Measurements from ENCODE around the gene VPS4B.

Gene VPS4B

DNA sequence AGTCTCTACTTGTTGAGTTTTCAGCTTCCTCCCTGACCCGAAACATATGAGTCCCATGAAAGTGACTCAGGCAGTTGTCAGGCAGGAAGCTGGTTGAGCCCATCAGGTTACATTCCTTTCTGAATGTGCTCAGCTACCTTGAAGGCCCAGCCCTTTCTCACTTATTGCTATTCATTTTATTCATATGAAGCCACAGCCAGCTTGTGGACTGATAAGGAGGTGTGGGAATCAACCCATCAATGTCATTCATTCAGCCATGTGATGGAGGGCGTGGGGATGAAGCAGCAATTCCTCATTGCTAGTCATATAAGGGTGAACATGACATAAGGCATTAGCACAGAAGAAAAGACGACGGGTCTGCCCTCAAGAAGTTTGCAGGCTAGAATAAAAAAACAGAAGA is 5.3 kb upstream of the VPS4B start:
- DNase-seq, result peak; percentile 90

DNA sequence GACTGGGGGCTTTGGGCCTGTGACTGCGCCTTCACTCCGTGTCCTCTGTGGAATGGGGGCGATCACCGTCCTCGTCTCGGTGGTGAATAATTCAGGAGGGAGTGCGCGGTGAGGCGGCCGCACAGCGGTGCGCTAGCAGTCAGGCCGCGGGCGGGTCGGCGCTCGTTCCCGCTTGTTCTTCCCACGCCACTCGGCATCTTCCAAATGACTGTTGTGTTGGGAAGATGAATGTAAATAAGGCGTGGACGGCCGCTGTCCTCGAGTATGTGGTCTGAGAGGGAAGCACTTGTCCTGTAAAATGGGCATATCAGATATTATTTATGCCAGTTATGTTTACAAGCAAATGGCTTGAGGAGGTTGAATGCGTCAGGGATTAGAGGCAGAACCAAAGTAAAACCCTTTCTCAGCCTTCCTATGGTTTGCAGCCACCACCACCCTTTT is 608 bp upstream of the VPS4B start:
- DNase-seq, result no peak

DNA sequence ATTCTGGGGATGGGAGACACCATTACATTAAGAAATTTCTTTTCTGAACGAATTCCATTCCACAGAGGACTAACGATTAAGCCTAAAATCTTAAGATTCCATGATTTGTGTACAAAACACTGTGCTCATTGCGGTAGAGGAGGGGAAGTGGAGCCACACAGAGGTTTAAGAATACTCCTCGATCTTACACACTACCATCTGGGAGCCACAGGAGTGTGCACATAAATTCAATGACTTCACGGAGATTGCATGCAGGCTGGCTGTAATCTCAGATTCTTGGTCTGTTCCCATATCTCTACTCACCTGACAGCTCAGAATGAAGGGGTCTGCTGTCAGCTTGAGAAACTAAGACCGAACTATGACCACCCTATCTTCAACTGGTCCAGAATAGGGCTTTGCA is 762 bp downstream of the VPS4B start:
- no peak for DNase-seq

DNA sequence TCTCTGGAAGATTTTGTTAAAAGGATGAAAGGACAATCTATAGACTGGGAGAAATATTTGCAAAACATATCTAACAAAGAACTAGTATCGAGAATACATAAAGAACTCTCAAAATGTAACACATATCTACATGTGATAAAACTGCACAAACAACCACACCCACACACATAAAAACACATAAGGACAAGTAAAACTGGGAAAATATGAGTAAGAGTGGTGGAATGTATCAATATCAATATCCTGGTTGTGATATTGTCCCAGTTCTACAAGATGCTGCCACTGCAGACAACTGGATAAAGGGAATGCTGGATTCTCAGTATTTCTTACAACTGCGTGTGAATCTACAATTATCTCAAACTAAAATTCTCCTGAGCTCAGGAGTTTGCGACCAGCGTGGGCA is 9.3 kb downstream of the VPS4B start:
- no peak for DNase-seq

DNA sequence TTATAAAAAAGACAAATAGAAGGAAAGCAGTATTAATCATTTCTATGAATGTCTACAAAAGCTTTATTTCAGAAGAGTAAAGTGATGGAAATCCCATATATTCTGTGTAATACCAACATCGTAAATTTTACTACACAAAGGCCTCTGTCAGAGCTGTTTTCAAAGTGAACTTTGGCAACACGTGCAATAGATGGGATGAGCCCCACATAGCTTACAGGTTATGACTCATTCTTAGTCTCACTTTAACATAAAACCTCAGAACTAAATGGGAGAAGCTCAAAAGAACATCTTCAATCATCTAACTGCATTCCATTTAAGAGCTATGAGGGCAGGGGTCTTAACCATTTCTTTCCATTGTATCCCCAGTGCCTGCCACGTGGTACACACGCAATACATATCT is 11.5 kb downstream of the VPS4B start:
- peak; percentile 19 for DNase-seq

DNA sequence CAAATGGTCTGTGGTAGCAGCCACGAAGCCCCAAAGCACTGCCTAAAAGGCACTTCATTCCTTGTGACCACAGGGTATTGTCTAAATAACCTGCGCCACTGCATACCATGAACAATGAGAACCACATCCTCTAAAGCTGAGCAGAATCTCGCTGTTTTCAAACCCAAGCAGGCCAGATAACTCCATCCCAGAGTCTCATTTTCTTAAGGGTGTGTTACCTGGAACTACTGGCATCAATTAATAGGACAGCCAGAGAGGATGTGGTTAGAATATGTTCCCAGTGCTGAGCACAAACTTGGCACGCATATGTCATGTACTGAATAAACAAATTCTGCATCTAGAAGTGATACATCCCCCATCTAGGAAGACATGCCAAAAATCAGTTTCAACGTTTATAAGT is 13.0 kb downstream of the VPS4B start:
- DNase-seq, result no peak

DNA sequence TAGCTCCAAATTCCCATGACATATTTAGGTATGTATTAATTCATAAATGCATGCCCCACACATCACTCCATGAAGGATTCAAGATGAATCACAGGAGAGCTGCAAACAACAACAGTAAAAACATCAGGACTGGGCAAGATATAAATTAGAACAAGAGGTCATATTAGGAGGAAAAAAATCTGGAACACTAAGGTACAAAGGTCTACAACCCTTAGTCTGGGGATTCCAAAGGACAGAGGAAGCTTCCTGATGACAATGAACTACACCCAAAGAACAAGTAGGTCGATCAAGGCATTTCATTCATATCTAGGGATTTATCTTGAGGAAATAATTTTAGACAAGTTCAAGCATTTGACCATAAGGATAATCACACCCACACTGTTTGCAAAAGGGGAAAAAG is 14.5 kb downstream of the VPS4B start:
- DNase-seq, result no peak

DNA sequence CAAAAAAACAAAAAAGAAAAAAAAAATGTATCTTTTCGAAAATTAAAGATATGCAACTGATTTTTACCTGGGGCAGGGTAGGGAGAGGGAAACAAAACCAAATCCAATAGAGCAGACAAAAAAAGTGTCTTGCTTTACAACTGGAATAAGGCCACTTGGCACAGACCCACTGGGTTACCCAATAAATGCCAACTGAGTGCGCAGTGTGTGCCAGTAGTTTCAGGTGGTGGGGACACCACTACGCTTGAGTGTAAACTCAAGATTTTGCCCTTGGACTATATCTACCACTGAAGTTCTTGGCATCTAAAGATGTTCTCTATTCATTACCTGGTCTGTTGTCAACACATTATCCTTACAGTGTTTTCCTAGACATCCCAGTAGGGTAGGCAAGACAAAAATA is 16.3 kb downstream of the VPS4B start:
- no peak for DNase-seq

DNA sequence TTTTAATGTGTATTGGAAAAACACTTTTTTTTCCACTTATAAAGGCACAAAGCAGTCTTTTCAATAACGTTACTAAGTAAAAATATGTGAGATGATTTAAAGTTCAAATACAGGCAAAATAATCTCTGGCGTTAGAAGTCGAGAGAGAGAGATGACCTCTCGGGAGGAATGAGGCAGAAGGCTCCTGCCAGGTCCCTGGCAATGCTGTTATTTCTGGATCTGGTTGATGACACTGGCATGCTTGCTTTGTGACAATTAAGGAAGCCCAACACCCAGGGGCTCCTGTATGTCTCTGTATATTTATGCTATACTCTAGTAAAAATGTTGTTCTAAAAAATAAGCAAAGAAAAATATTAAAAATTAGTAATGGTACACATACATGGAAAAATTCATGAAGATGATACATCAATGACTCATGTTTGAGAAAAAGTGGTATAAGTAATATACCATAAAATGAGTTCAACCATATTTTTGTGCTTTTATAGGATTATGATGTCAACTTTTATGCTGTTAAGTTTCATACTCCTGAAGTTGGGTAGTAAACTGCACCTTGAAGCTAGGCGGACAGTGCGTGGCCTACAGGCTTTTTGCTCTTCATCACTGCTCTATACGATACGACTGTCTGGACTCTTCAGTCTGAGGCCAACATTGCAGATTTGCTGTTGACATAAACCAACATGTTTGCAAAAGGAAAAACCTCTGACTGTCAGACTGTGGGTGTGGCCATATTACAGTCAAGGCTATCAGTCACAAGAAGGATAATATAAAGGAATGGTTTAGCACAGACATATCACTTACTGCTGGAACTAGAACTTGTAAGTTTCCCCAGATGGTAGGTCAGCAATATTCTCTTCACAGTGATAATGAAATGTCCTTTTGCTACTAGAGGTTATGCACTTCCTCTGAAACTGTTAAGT is 19.8 kb downstream of the VPS4B start:
- no peak for DNase-seq

DNA sequence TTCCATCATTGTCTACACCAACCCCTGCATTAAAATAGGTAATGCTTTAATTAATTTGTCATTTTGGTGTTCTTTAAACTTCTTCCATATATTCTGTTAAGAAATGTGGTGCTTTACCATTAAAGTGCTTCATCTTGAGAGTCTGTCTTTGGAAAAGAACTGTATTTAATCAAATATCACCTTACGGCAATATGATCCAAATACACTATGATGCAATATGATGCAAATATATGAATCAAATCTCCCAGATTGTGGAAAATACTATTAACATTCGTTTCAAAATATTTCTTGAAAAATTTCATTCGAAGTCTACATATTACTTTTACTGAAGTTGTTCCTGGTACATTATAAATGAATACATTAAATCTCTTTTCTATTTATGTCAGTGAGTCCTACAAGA is 23.0 kb downstream of the VPS4B start:
- DNase-seq, result no peak

DNA sequence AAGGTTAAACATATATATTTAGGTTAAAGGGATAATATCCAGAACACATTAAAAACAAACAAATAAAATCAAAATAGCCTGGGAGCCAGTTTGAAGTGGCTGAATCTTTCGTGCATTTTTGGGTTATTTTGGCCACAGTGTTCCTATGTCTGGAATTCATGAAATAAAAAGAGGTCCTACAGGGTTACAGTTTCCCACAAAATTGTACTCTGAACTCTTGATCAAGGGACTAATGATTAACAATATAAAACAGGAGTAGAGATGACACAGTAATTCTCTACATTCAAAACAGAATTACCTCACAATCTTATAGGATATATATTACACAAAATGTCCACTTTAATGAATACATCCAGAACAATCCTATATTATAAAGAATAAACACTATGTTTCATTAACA is 24.9 kb downstream of the VPS4B start:
- no peak for DNase-seq

DNA sequence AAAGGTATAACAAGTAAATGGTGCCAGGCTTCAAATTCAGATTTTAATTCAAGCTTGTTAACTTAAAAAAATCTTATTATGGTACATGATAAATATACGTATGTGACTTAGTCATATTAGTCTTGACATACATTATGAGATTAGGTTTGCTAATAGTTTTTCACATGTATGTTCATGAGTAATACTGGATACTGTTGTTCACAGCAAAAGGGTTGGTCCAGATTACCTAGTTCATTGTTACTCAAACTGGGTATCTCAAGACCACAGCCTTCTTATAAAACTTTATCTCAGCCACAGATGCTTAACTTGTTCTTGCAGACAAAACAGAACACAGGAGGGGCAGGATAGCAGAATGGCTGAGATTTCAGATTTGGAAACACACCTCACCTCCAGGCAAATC is 26.8 kb downstream of the VPS4B start:
- no peak for DNase-seq

DNA sequence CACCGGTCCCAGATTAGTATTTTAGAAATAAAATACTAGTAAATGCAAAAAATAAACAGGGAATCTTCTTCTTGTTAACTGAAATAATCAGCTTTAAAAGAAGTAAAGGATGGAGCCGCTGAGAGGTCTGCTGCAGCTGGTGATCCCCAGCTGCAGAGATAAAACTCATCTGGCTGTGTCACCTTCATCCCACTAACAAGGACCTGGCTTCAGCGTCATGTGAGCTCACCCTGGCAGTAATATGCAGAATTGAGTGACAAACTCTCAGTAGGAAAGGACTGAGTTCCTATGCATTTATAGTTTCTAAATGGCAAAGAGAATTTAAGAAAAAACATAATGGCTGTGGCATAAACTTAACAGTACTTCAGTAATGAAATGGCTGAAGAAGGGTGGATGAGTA is 27.3 kb downstream of the VPS4B start:
- no peak for DNase-seq

DNA sequence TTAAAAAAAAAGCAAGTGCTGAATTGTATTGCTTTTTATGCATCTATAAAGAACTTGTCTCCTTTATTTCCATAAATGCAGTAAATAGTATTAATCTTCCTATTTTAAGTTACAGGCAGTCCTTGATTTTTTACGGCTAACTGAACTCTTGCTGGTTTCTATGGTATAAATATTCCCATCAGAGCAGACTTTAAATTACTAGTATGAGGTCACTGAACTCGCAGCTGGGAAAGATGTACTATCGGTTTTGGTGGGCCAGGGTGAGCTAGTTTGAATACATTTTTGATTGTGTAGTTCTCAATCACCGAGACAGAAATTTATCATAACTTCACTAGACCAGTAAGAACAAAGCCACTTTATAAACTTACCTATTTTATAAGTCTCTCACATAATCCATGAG is 34.4 kb downstream of the VPS4B start:
- DNase-seq, result no peak

DNA sequence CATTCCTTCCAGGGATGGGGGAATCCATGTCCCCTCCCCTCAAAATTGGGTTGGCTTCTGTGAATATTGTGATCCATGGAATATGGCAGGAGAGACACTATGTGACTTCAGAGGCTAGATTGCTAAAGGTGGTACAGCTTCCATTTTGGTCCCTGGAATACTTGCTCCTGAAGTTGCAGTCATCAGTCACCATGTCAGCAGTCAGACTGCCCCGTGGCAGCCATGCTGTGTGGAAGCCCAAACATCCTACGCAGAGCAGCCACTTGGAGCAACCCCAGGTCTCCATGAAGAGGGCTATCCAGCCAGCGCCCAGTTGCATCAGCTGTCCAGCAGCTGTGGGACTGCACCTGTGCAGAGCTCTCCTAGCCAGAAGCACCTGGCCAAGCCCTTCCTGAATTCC is 39.4 kb downstream of the VPS4B start:
- no peak for DNase-seq

DNA sequence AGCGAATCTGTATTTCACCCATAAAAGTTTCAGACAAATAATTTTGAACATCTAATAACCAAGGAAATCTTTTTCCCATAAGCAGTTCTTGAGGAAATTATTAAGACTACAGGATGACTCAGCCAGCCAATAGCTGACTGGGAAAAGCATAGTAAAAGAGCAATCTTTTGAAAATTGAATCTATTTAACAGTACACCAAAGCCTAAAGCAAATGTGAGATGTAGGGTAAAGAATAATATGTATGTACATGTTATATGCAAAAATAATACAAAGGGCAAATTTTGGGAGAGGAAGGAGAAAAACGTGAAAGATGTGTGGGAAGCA is 42.7 kb downstream of the VPS4B start:
- DNase-seq, result no peak

DNA sequence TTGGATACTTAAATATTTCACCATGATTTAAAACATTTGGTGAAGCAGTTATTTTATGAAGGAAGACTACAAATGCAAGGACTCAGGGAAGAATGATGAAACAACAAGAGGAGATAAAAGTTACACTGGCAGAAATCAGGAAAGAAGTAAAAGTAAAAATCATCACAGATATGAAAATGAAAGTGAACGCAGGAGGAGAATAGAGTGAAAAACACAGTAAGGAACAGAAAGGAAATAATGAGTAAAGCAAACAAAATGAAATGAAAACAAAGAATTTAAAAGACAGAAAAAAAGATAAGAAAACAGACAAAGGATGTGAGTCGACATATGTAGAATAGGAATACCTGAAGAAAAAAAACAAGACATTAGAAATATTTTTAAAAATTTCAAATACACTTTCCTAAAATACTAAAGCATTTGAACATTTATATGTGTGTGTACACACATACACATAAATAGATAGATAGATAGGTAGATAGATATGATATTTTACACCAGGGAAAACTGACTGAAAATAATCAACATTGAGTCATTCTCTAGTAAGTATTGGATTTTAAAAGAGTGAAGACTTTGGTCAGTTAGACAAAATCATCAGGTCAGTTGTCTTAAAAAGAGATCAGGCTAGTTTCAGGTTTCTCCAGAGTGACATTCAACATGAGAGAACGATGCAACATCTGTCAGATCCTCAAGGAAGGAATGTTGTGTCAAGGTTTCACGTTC is 43.2 kb downstream of the VPS4B start:
- no peak for DNase-seq

DNA sequence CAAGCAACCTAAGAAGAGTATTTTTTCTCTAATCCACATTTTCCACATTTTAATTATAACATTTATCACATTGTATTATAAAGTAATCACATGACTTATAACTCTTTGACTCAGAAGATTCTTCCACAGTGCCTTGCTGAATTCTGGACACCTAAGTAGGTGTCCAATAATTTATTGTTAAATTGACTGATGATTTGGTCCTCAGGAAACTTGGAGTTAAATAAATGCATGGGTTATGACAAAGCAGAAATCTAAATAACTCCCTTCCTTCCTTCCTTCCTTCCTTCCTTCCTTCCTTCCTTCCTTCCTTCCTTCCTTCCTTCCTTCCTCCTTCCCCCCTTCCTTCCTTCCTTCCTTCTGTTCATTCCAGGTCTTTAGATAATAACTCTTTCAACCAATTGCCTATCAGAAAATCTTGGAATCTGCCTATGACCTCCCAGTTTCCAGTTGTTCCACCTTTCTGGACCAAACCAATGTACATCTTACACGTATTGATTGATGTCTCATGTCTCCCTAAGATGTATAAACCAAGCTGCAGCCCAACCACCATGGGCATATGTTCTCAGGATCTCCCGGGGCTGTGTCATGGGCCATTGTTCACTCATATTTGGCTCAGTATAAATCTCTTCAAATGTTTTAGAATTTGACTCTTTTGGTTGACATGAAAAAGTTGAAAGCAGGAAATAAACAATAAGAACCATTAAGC is 44.8 kb downstream of the VPS4B start:
- DNase-seq, result no peak

DNA sequence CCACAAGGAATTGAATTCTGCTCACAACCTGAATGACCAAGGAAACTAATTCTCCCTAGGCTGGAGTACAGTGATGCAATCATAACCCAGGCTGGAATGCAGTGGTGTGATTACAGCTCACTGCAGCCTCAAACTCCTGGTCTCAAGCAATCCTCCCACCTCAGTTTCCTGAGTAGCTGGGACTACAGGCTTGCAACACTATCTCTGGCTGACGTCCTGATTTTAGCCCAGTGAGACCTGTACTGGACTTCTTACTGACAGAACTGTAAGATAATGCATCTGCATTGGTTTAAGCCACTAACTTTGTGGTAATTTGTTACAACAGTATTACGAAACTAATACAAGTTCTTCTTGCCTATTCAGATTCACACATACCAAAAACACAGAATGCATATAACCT is 45.7 kb downstream of the VPS4B start:
- peak; percentile 70 for DNase-seq

DNA sequence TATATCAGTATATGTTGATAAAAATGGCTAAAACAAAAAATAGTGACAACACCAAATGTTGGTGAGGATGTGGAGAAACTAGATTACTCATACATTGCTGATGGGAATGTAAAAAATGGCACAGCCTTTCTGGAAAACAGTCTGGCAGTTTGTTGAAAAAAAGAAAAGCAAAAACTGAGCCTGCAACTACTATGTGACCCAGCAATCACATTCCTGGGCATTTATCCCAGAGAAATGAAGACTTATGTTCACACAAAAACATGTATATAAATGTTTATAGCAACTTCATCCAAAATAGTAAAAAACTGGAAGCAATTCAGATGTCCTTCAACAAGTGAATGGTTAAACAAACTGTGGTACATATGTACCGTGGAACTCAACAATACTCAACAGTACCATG is 47.7 kb downstream of the VPS4B start:
- DNase-seq, result no peak

DNA sequence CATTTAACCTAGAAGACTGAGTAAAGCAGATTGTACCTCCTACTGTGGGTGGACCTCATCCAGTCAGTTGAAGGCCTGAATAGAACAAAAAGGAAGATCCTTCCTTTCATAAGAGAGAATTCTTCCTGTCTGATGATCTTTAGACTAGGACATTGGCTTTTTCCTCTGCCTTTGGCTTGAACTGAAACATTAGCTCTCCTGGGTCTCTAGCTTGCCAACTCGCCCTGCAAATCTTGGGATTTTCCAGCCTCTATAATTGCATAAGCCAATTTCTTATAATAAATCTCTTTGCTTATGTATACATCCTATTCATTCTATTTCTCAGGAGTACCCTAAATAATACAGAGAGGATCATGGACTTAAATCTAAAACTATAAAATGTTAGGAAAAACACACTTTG is 49.1 kb downstream of the VPS4B start:
- DNase-seq, result no peak

DNA sequence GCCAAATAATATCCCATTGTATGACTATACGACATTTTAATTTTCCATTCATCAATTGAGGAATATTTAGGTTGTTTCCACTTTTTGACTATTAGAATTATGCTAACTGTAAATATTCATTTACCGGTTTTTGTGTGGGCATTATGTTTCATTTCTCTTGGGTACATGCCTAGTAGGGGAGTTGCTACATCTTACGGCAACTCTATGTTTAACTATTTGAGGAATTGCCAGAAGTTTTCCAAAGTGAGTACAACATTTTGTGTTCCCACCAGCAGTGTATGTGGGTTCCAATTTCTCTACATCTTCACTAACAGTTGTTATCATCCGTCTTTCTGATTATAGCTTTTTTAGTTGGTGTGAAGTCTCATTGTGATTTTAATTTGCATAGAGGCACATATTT is 53.7 kb downstream of the VPS4B start:
- DNase-seq, result no peak

DNA sequence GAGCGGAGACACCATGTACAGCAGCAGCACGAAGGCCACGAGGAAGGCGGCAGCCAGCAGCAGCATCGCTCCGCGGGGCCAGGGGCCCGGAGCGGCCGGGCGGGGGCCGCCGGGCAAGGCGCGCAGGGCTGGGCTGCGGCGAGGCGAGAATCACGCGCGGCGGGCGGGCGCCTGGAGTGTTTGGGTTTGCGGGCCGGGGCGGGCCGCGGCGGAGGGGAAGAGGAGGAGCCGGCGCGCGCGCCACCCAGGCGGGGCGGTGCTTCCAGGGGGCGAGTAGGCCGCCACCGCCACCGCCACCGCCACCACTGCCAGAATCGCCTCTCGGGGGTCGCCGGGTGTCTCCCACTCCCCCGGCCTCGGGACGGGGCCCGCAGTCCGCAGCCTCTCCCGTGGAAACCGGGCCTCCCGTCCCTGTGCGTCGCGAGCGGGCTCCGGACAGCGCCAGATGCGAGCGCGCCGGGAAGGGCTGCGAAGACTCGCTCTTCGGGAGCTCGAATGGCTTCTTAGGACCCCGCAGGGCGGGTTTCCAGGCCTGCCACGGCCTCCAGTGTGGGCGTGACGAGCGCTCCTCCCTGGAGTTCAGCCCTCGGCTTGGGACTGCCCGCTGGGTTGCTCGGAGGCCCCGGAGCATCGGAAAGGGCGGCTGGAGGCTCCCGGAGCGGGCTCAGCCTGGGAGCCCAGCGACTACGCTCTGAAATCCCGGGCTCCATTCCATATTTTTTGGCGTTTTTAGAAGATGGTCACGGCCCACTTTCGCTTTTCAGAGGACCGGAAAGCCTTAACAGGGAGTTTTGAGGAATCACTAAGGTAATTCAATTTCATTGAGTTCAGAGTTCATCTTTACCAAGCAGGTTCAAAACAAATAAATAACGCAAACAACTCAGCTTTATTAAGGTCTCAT is 55.0 kb downstream of the VPS4B start, which contains the start of gene KDSR:
Gene KDSR (minus strand): TSS at position 154 of the 901 bp plus-strand sequence. CDS start 88 bp downstream, at position 66.
- DNase-seq, result peak; percentile 94
